CD4-positive, alpha-beta memory T cell (primary cell): Measurements from ENCODE around the gene NAALADL2. TPM values are rescaled to one million over a fixed set of nuclear protein-coding genes. Genes with fewer than 3 reads are reported as not detected.
"Not testable (repeated sequence)": the region's sequence is repeated elsewhere in the genome, so short reads cannot be mapped to it uniquely, and the experiment has no call there.

Experiments
- CTCF ChIA-PET: fragments of 350-600 bp; sonication (Branson Sonifier 250); formaldehyde crosslinking; loops from one replicate; lab custom pipeline; 2021; ENCODE audit warnings: inconsistent platforms; ENCODE audit not compliant: partially characterized antibody; lab: Charles Lee
- POLR2A ChIA-PET: fragments of 350-600 bp; sonication (Branson Sonifier 250); formaldehyde crosslinking; loops from one replicate; lab custom pipeline; 2021; ENCODE audit not compliant: partially characterized antibody; lab: Charles Lee
- DNase-seq, 5 donors: peaks; one replicate each; pipeline versions ENCODE4 v3.0.0 to v3.0.0-alpha.2; 2020 to 2022; ENCODE audit warnings: mixed read lengths in 1 of 5
- H3K27ac ChIP-seq: one replicate; pipeline ENCODE4 v1.7.0; 2013; ENCODE audit warnings: low read depth, low read length
- H3K27me3 ChIP-seq: 2 replicates; pipeline ENCODE4 v1.7.0; 2013; ENCODE audit warnings: mild to moderate bottlenecking, low read length, moderate library complexity; ENCODE audit not compliant: insufficient read depth
- H3K36me3 ChIP-seq: 2 replicates; pipeline ENCODE4 v1.7.0; 2013; ENCODE audit warnings: mild to moderate bottlenecking, low read length, moderate library complexity; ENCODE audit not compliant: insufficient read depth
- H3K4me1 ChIP-seq: 2 replicates; pipeline ENCODE4 v1.7.0; 2013; ENCODE audit warnings: mild to moderate bottlenecking, low read length, moderate library complexity; ENCODE audit not compliant: insufficient read depth
- H3K4me3 ChIP-seq, 2 donors: one replicate each; pipeline ENCODE4 v1.7.0; 2013; ENCODE audit warnings: low read length in 2 of 2, mild to moderate bottlenecking in 1 of 2
- H3K9me3 ChIP-seq, 2 donors: one replicate each; pipeline ENCODE4 v1.7.0; 2013; ENCODE audit warnings: low read length in 2 of 2, control low read depth in 1 of 2; ENCODE audit not compliant: control insufficient read depth in 1 of 2
- H3K27ac Mint-ChIP-seq, 7 donors: one replicate each; pipeline ENCODE4 v1.8.0; 2020 to 2021; ENCODE audit warnings: mixed read lengths in 7 of 7, mild to moderate bottlenecking in 6 of 7, inconsistent platforms in 3 of 7, moderate library complexity in 3 of 7
- H3K27me3 Mint-ChIP-seq, 2 donors: one replicate each; pipeline ENCODE4 v1.8.0; 2020 to 2021; ENCODE audit warnings: mixed read lengths in 2 of 2
- H3K36me3 Mint-ChIP-seq, 2 donors: one replicate each; pipeline ENCODE4 v1.8.0; 2020 to 2021; ENCODE audit warnings: mixed read lengths in 2 of 2, inconsistent platforms in 1 of 2, mild to moderate bottlenecking in 1 of 2
- H3K4me1 Mint-ChIP-seq, 4 donors: one replicate each; pipeline ENCODE4 v1.8.0; 2020 to 2021; ENCODE audit warnings: mixed read lengths in 4 of 4, mild to moderate bottlenecking in 1 of 4
- H3K4me3 Mint-ChIP-seq, 8 donors: one replicate each; pipeline ENCODE4 v1.8.0; 2020 to 2021; ENCODE audit warnings: mixed read lengths in 8 of 8, mild to moderate bottlenecking in 7 of 8, moderate library complexity in 6 of 8, inconsistent platforms in 3 of 8
- H3K9me3 Mint-ChIP-seq, 8 donors: one replicate each; pipeline ENCODE4 v1.8.0; 2020 to 2021; ENCODE audit warnings: mixed read lengths in 8 of 8, mild to moderate bottlenecking in 5 of 8, inconsistent platforms in 3 of 8, moderate library complexity in 1 of 8
- intact Hi-C: fragments of 100-400 bp; cut with micrococcal nuclease; formaldehyde crosslinking; loops from one replicate; pipeline ENCODE4 v1.15.1; 2023
- polyA plus RNA-seq, 2 donors: library from polyadenylated mRNA; unstranded; fragments of 300-500 nt; fragmentation: Illumina TruSeq; gene quantifications; one replicate each; pipeline ENCODE4 v1.2.3, GENCODE V29; 2021
- total RNA-seq, 2 experiments: library from RNA; stranded (reverse); gene quantifications; one replicate each; pipeline ENCODE4 v1.2.3, GENCODE V29; 2021

The NAALADL2 gene
- total and polyA plus RNA-seq, 4 experiments from 2014 or later = not detected

GRCh38 chr3:175358935-175359334, 499.8 kb downstream of the NAALADL2 start:
- no peak for DNase-seq
- no peaks in the 10 kb centered on the region for H3K4me1 Mint-ChIP-seq
- POLR2A ChIA-PET = no interaction called here
- H3K27me3 ChIP-seq = no peaks in the 10 kb centered on the region
- H3K27ac Mint-ChIP-seq = no peak overlapping the region
- H3K27me3 Mint-ChIP-seq = no peaks in the 10 kb centered on the region
- no peaks in the 10 kb centered on the region for H3K36me3 Mint-ChIP-seq
- no peak overlapping the region for H3K4me3 ChIP-seq
- no peaks in the 10 kb centered on the region for H3K4me1 ChIP-seq
- H3K27ac ChIP-seq = no peak overlapping the region
- H3K9me3 ChIP-seq = no peaks in the 10 kb centered on the region
- H3K9me3 Mint-ChIP-seq = peaks cover 0 to 19% (median 3%) of the 10 kb centered on the region in 8 donors
- intact Hi-C loops = no loop called here
- CTCF ChIA-PET = no interaction called here
- no peaks in the 10 kb centered on the region for H3K36me3 ChIP-seq
- H3K4me3 Mint-ChIP-seq = no peak overlapping the region

GRCh38 chr3:175370426-175370825, 511.3 kb downstream of the NAALADL2 start:
- H3K4me3 ChIP-seq, H3K9me3 ChIP-seq, H3K36me3 Mint-ChIP-seq, intact Hi-C loops, H3K9me3 Mint-ChIP-seq, POLR2A ChIA-PET, H3K27ac ChIP-seq, CTCF ChIA-PET, H3K27ac Mint-ChIP-seq, H3K36me3 ChIP-seq, DNase-seq, H3K27me3 ChIP-seq, H3K27me3 Mint-ChIP-seq, H3K4me3 Mint-ChIP-seq, H3K4me1 ChIP-seq, H3K4me1 Mint-ChIP-seq: not testable (repeated sequence)

GRCh38 chr3:175371187-175371586, 512.1 kb downstream of the NAALADL2 start:
- H3K9me3 Mint-ChIP-seq, H3K4me3 Mint-ChIP-seq, DNase-seq, H3K27me3 ChIP-seq, POLR2A ChIA-PET, H3K27ac ChIP-seq, H3K4me1 ChIP-seq, H3K36me3 Mint-ChIP-seq, H3K4me3 ChIP-seq, intact Hi-C loops, H3K4me1 Mint-ChIP-seq, H3K27ac Mint-ChIP-seq, H3K9me3 ChIP-seq, H3K27me3 Mint-ChIP-seq, CTCF ChIA-PET, H3K36me3 ChIP-seq: not testable (repeated sequence)

- Histone ChIP-seq H3K4me1 (no peaks in the 10 kb centered on the region), H3K4me3 (no peak overlapping the region), H3K27ac (no peak overlapping the region), H3K36me3 (no peaks in the 10 kb centered on the region), H3K9me3 (no peaks in the 10 kb centered on the region), H3K27me3 (no peaks in the 10 kb centered on the region)
- H3K27ac Mint-ChIP-seq = no peak overlapping the region
- DNase-seq = no peak
- intact Hi-C loops = no loop called here
- H3K9me3 Mint-ChIP-seq = peaks cover 0 to 4% (median 1%) of the 10 kb centered on the region in 8 donors
- no peaks in the 10 kb centered on the region for H3K27me3 Mint-ChIP-seq
- no peaks in the 10 kb centered on the region for H3K36me3 Mint-ChIP-seq
- ChIA-PET CTCF (no interaction called here), POLR2A (no interaction called here)
- no peaks in the 10 kb centered on the region for H3K4me1 Mint-ChIP-seq
- no peak overlapping the region for H3K4me3 Mint-ChIP-seq
These were observed 515.6 kb downstream of the NAALADL2 start for GRCh38 chr3:175374705-175375104.

- H3K27me3 ChIP-seq = no peaks in the 10 kb centered on the region
- H3K9me3 Mint-ChIP-seq = peaks cover 0 to 5% (median 2%) of the 10 kb centered on the region in 8 donors
- no peak overlapping the region for H3K4me3 ChIP-seq
- H3K9me3 ChIP-seq = no peaks in the 10 kb centered on the region
- no peak overlapping the region for H3K4me3 Mint-ChIP-seq
- no peak overlapping the region for H3K27ac ChIP-seq
- CTCF ChIA-PET = no interaction called here
- no peak overlapping the region for H3K27ac Mint-ChIP-seq
- H3K36me3 ChIP-seq = no peaks in the 10 kb centered on the region
- H3K4me1 Mint-ChIP-seq = no peaks in the 10 kb centered on the region
- no peaks in the 10 kb centered on the region for H3K36me3 Mint-ChIP-seq
- no peak for DNase-seq
- no peaks in the 10 kb centered on the region for H3K4me1 ChIP-seq
- no peaks in the 10 kb centered on the region for H3K27me3 Mint-ChIP-seq
- POLR2A ChIA-PET = no interaction called here
- intact Hi-C loops = no loop called here
These were observed 519.2 kb downstream of the NAALADL2 start for GRCh38 chr3:175378348-175378747.

- intact Hi-C loops = no loop called here
- no peaks in the 10 kb centered on the region for H3K4me1 ChIP-seq
- Mint-ChIP-seq H3K4me3 (no peak overlapping the region), H3K27me3 (no peaks in the 10 kb centered on the region), H3K36me3 (no peaks in the 10 kb centered on the region), H3K27ac (no peak overlapping the region), H3K9me3 (peaks cover 0 to 12% (median 0%) of the 10 kb centered on the region in 8 donors), H3K4me1 (no peaks in the 10 kb centered on the region)
- no peaks in the 10 kb centered on the region for H3K9me3 ChIP-seq
- no peak for DNase-seq
- no peaks in the 10 kb centered on the region for H3K36me3 ChIP-seq
- no peak overlapping the region for H3K4me3 ChIP-seq
- ChIA-PET POLR2A (no interaction called here), CTCF (no interaction called here)
- no peaks in the 10 kb centered on the region for H3K27me3 ChIP-seq
- H3K27ac ChIP-seq = no peak overlapping the region
These were observed 522.6 kb downstream of the NAALADL2 start for GRCh38 chr3:175381685-175382084.

- Mint-ChIP-seq H3K36me3 (no peaks in the 10 kb centered on the region), H3K4me1 (no peaks in the 10 kb centered on the region), H3K27me3 (no peaks in the 10 kb centered on the region), H3K4me3 (no peak overlapping the region), H3K27ac (no peak overlapping the region), H3K9me3 (peaks cover 0 to 12% (median 0%) of the 10 kb centered on the region in 8 donors)
- intact Hi-C loops = no loop called here
- no peak for DNase-seq
- ChIA-PET CTCF (no interaction called here), POLR2A (no interaction called here)
- no peaks in the 10 kb centered on the region for H3K4me1 ChIP-seq
- no peaks in the 10 kb centered on the region for H3K27me3 ChIP-seq
- no peaks in the 10 kb centered on the region for H3K9me3 ChIP-seq
- no peak overlapping the region for H3K4me3 ChIP-seq
- no peak overlapping the region for H3K27ac ChIP-seq
- H3K36me3 ChIP-seq = no peaks in the 10 kb centered on the region
These were observed 524.2 kb downstream of the NAALADL2 start for GRCh38 chr3:175383371-175383770.

- no peak overlapping the region for H3K4me3 ChIP-seq
- H3K36me3 ChIP-seq = no peaks in the 10 kb centered on the region
- Mint-ChIP-seq H3K27ac (no peak overlapping the region), H3K27me3 (no peaks in the 10 kb centered on the region), H3K36me3 (no peaks in the 10 kb centered on the region), H3K4me1 (no peaks in the 10 kb centered on the region), H3K9me3 (peaks cover 0 to 12% (median 0%) of the 10 kb centered on the region in 8 donors), H3K4me3 (no peak overlapping the region)
- ChIA-PET POLR2A (no interaction called here), CTCF (no interaction called here)
- H3K9me3 ChIP-seq = no peaks in the 10 kb centered on the region
- no peaks in the 10 kb centered on the region for H3K4me1 ChIP-seq
- H3K27me3 ChIP-seq = no peaks in the 10 kb centered on the region
- no peak overlapping the region for H3K27ac ChIP-seq
- intact Hi-C loops = no loop called here
- DNase-seq = no peak
These were observed 524.7 kb downstream of the NAALADL2 start for GRCh38 chr3:175383813-175384212.
